GM08714 (cell line): Measurements from ENCODE around the gene FBLN1.
"Not testable (repeated sequence)": the region's sequence is repeated elsewhere in the genome, so short reads cannot be mapped to it uniquely, and the experiment has no call there.

Experiments used
- H3K4me3 ChIP-seq: fragments of 200-500 bp; sonication (Bioruptor generic); 2 replicates; pipeline ENCODE4 v1.5.1; 2014; ENCODE audit warnings: mild to moderate bottlenecking, low read length, inconsistent platforms
- ZNF274 ChIP-seq: IDR thresholded peaks from 2 replicates; pipeline ENCODE4 v1.6.1; 2012; ENCODE audit warnings: mild to moderate bottlenecking, low read depth, low read length

Gene FBLN1, protein sequence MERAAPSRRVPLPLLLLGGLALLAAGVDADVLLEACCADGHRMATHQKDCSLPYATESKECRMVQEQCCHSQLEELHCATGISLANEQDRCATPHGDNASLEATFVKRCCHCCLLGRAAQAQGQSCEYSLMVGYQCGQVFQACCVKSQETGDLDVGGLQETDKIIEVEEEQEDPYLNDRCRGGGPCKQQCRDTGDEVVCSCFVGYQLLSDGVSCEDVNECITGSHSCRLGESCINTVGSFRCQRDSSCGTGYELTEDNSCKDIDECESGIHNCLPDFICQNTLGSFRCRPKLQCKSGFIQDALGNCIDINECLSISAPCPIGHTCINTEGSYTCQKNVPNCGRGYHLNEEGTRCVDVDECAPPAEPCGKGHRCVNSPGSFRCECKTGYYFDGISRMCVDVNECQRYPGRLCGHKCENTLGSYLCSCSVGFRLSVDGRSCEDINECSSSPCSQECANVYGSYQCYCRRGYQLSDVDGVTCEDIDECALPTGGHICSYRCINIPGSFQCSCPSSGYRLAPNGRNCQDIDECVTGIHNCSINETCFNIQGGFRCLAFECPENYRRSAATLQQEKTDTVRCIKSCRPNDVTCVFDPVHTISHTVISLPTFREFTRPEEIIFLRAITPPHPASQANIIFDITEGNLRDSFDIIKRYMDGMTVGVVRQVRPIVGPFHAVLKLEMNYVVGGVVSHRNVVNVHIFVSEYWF

DNA sequence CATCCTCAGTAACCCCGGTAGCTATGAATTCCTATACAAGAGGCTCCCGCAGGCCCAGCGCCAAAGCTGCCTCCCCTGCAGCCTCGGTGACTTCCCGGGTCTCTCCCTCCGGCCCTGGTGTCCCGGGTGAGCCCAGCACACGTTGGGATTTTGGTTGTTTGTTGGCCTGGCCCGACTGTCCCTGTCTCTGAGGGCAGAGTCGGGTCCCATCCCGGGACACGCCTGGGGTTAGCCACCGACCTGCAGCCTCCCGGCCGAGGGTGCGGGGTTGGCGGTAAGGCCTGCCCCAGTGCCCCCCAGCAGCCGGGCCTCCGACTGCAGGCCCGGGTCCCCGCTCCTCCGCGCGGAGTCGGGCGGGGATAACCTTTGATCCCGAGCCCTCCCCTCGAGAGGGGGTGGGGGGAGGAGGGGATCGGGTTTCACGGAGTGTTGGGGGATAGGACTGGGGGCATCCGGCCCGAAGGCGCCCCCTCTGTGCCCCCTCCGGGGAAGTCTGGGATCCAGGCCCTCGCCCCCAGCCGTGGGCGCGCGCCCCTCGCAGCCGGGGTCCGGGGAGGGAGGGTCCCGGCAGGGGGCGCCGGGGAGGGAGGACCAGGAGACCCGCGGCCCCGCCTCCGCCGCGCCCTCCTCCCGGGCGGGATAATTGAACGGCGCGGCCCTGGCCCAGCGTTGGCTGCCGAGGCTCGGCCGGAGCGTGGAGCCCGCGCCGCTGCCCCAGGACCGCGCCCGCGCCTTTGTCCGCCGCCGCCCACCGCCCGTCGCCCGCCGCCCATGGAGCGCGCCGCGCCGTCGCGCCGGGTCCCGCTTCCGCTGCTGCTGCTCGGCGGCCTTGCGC, at the start of gene FBLN1:
FBLN1 (plus strand) TSS at position 669 of the 835 bp plus-strand sequence; CDS start at position 772, 103 bp downstream.
- TF ChIP-seq ZNF274, result no peak
- no peak within 1 kb of the TSS for H3K4me3 ChIP-seq

- no peak for TF ChIP-seq ZNF274
- H3K4me3 ChIP-seq, result no peak overlapping the region
These were observed 48.9 kb upstream of the FBLN1 start for GRCh38 chr22:45453764-45454163.

DNA sequence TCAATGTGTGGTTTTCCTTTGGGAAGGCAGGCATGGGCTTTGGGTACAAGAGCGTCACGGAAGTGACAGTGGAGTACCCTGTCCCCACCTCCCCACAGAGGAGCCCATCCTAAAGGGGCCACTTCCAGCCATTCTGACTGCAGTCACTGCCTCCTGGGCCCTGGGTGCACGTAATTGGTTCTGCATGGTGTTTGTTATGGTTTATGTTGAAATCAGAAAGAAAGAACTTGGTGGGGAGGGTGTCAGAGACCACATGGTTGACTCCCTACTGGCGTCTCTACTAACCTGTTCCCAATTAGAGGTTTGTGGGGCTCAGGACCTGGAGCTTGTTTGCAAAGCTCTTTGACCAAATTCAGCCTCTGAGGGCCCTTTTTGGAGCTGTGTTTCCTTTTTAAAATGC, 48.4 kb upstream of the FBLN1 start:
- H3K4me3 ChIP-seq, result no peak overlapping the region
- no peak for TF ChIP-seq ZNF274

DNA sequence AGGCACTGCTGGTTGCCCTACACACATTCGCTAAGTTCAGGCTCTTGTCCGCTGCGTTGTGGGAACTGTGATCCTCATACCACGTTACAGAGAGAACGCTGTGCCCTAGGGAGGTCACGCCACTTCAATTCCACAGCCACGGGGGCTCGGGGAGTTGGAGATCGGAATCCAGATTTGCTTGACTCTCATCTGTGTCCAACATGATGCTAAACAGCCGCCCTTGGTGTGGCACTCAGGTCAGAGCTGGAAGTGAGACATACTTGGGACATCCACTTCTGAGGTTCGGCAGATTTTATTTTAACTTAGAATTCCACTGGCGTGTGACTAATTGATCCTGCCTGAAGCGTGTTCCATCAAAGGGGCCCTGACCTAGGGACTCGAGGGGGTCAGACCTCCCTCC, 47.5 kb upstream of the FBLN1 start:
- no peak for TF ChIP-seq ZNF274

DNA sequence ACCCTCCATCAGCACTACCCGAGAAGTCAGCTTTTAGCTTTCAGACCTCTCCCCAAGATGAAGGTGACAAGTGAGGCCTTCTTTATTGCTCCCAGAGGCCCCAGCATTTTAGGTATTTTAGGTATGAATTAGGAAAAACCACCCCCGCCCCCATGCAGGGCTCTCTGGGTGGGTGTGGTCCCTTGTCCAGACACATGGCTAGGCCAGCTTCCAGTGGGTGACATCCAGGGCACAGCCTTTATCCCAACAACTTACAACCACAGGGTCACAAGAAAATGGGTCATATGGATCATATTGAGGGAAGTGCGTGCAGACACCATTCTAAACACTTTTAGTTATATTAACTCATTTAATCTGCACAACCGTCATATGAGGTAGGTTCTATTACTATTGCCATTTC, 47.1 kb upstream of the FBLN1 start:
- TF ChIP-seq ZNF274, result no peak
- no peak overlapping the region for H3K4me3 ChIP-seq

More for the DNA sequence above, 47.5 kb upstream of the FBLN1 start:
- H3K4me3 ChIP-seq, result no peak overlapping the region

GRCh38 chr22:45456811-45457210, 45.9 kb upstream of the FBLN1 start:
- H3K4me3 ChIP-seq, result no peak overlapping the region
- no peak for TF ChIP-seq ZNF274

DNA sequence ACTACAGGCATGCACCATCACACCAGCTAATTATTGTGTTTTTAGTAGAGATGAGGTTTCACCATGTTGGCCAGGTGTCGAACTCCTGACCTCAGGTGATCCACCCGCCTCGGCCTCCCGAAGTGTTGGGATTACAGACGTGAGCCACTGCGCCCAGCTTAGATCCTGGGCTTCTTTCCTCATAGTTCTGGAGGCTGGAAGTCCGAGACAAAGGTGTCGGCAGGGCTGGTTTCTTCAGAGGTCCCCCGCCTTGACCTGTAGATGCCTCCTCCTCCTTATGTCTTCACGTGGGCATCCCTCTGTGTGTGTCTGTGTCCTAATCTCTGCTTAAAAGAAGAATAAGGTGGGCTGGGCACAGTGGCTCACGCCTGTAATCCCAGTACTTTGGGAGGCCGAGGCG, 44.2 kb upstream of the FBLN1 start:
- H3K4me3 ChIP-seq, result no peak overlapping the region
- TF ChIP-seq ZNF274, result no peak

GRCh38 chr22:45459235-45459634, 43.4 kb upstream of the FBLN1 start:
- no peak overlapping the region for H3K4me3 ChIP-seq
- no peak for TF ChIP-seq ZNF274

- TF ChIP-seq ZNF274, result no peak
- H3K4me3 ChIP-seq, result no peak overlapping the region
These were observed 42.2 kb upstream of the FBLN1 start for GRCh38 chr22:45460288-45461109.

DNA sequence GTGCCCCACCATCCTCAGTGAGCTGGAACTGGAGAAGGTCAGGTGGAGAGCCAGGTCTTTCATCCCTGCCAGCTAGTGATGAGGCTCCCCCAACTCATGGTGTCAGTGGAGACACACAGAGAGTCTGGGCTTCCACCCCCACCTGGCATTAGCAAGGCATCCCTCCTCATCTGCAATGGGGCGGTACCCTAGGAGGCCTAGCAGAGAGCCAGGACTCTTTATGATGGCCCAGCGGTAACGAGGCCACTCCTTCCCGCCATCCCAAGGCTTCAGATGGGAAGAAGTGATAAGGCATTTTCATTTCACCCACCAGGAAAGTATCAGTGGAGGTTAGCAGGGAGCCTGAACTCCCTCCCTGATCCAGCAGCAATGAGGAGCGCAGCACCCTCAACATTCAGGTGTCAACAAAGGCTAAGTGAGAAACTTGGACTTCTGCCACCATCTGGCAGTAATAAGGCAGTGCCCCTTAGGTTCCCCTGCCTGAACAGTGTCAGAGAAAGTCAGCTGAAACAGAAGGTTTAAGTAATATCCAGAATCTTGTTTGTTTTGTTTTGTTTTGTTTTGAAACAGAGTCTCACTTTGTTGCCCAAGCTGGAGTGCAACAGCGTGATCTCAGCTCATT, 40.5 kb upstream of the FBLN1 start:
- H3K4me3 ChIP-seq, result no peak overlapping the region
- no peak for TF ChIP-seq ZNF274

GRCh38 chr22:45463691-45464090, 39.0 kb upstream of the FBLN1 start:
- not testable (repeated sequence) for H3K4me3 ChIP-seq

DNA sequence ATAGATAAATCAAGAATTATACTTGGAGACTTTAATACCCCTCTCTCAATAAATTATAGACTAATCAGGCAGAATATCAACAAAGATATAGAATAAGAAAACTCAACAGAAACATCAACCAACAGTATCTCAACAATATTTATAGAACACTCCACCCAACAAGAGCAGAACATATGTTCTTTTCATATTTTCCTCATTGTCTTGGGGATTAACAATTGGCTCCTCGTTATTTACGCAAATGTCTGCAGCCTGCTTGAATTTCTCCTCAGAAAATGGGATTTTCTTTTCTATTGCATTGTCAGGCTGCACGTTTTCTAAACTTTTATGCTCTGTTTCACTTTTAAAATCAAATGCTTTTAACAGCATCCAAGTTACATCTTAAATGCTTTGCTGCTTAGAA, 37.0 kb upstream of the FBLN1 start:
- TF ChIP-seq ZNF274, result no peak
- no peak overlapping the region for H3K4me3 ChIP-seq

- no peak for TF ChIP-seq ZNF274
- no peak overlapping the region for H3K4me3 ChIP-seq
These were observed 33.8 kb upstream of the FBLN1 start for GRCh38 chr22:45468872-45469271.
